HT-29 (cell line): ENCODE data around the gene TBC1D22A. TPM values are rescaled to one million over a fixed set of nuclear protein-coding genes. Genes with fewer than 3 reads are reported as not detected.

Source experiments
- DNase-seq: peaks from one replicate; pipeline ENCODE4 v3.0.0-alpha.2; 2015; ENCODE audit warnings: low spot score
- total RNA-seq: library from RNA; depleted of rRNA; stranded (reverse); fragments of >200 nt; shearing (Covaris generic); gene quantifications from 2 replicates; pipeline ENCODE4 v1.2.3, GENCODE V29; 2014

TBC1D22A gene
- total RNA-seq, 1 experiment from 2014 or later: 23.9 TPM

DNA sequence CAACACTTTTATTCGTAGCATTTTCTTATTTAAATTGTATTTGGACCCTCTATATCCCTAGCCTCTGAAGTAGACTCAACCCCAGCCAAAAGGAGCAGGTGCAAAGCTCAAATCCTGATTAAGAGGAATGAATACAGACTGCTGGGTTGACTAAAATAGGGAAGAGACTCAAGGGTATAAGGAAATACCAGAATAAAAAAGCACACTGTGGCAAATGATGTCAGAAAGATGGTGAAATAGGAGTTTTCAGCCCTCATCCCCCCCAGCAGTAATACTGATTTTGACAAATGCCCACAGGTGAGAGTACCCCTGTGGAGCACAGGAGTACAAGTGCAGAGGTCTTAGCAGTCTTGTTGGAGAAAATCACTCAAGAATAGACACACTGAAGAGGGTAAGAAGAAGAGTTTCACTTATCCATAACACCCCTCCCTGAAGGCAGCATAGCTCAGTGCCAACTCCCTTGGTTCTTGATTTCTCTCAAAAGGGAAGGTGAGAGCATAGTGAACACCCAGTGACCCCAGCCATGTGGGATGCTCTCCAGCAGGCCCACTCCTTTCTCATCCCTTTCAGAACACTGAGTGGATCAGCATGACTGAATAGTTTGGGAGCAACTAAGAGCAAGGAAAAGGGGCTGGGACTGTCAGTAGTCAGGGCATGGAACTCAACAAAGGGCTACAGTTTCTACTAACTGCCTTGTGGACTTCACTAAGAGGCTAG is 71.7 kb downstream of the TBC1D22A start:
- DNase-seq: no peak

DNA sequence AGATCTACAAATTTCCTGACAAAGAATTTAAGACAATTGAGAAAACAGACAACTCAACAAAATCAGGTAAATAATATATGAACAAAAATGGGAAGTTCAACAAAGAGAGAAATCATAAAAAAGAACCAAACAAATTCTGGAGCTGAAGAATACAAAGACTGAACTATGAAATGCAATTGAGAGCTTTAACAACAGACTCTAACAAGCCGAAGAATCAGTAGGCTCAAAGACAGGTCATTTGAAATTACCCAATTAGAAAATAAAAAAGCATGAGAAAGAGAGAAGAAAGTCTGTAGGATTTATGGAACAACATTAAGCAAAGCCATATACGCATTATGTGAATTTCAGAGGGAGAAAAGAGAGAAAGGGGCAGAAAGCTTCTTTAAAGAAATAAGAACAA is 72.8 kb downstream of the TBC1D22A start:
- DNase-seq: no peak

DNA sequence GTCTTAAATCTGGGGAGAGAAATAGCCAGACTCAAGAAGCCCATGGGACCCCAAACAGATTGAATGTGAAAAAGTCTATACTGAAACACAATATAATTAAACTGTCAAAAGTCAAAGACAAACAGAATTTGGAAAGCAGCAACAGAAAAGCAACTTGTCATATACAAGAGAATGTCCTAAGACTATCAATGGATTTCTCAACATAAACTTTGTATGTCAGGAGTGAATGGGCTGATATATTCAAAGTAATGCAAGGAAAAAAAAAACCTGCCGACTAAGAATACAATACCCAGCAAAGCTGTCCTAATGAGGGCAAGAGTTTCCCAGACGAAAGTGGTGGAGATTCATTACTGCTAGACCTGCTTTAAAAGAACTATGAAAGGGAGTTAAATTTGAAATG is 73.2 kb downstream of the TBC1D22A start:
- no peak for DNase-seq

DNA sequence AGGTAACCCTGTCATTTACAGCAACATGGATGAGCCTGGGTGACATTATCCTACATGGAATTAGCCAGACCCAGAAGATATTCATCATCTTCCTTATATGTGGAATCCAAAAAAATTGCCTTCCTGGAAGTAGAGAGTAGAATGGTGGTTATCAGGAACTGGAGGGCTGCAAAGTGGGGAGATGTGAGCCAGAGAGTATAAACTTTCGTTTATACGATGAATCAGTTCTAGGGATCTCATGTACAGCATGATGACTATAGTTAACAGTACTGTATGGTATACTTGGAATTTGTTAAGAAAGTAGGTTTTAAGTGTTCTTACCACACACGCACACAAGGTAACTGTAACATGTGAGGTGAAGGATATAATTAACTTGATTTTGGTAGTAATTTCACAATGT is 79.1 kb downstream of the TBC1D22A start:
- no peak for DNase-seq

DNA sequence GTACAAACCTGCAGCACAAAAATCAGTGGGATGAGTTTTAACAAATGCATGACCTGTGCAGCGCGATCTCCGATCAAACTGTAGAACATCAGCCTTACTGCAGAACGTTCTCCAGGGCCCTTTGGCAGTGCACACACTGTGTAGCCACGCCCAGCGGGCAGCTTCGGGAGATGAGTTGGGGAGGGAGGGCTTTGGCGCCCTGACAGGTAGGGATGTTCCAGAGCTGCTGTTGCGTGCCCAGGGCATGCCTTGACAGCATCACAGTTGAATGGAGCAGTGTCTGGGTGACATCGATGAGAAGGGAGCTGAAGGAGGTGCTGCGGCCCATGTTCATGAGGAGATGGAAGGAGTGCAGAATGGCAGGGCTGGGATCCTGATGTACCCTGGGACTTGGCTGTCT is 80.2 kb downstream of the TBC1D22A start:
- DNase-seq: no peak

DNA sequence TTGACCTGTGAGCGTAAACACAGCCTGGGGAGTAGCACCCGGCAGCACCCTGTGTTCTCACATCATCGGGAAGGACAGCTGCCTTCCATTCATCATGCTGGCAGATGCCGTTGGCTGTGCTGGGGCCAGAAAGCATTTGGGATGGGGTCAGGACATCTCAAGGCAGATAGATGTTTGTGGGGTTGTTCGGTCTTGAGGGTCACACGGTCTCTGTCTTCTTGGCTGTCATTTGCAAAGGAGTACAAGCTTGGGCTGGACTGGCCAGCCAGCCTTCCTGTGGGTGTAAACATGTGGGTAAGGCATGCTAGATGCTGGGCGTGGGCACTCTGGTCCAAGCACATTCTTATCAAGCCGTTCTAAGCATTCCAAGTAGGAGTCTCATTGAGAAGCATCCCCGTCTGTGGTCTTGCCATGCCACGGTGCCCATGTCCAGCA is 81.4 kb downstream of the TBC1D22A start:
- DNase-seq: no peak

DNA sequence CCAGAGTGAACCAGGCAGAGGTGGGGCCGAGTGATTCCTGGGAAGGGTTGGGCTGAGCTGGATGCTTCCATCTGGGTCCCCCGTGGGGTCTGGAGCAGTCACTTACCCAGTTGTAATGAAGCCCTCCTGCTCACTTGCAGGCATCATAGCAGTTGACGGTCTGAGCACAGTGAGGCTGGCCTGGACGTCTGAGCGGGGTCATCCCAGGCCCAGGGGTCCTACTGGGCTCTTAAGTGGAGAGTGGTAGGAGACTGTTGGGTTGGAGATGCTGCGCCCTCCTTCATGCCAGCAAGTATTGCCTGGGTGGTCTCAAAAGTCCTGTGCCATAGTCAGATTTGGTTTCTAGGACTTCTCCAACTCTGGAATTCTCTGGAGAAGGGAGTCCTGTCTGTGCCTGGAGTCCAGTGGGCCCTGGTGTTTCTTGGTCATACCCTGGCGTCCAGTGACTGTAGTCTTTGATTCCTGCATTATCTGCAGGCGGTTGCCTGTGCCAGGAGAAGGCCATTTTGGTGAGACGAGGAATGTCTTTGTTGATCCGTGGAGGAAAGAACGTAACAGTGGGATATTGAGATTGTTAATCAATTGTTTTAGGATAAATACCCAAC is 82.3 kb downstream of the TBC1D22A start:
- no peak for DNase-seq

DNA sequence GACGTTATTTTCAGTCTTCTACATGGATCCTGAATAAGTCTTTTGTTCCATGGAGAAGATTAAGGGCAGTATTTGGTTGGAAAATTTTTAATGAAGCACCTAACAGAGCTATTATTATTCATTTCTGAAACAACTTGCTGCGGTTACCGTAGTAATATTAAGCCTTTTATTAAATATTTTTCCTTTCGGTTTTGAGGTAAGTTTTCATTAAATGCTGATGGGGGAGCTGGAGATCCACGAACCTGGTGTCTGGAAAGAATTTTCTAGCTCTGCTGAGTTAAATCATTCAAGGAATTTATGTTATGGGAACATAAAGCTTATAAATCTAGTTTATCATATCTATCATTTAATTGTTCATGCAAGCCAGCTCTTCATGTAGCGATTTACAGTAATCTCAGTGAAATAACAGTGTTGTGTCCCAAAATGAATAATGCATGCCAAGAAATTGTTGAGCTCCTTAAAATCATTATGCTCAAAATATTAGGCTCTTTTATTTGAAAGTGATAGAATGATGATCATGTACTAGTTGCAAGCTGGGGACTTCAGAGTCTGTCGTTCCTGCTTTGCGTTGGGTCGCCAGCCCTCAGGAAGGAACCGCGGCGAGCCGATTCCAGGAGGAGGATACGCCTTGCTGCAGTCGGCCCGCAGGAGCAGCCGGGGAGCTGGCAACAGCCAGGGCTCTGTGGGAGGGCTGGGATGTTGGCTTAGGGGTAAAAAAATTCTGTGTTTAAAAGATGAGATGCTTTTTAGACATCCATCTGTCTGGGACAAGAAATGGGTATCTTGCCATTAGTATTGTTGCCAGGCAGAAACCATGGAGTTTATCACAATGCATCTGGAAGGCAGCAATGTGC is 83.1 kb downstream of the TBC1D22A start:
- no peak for DNase-seq

DNA sequence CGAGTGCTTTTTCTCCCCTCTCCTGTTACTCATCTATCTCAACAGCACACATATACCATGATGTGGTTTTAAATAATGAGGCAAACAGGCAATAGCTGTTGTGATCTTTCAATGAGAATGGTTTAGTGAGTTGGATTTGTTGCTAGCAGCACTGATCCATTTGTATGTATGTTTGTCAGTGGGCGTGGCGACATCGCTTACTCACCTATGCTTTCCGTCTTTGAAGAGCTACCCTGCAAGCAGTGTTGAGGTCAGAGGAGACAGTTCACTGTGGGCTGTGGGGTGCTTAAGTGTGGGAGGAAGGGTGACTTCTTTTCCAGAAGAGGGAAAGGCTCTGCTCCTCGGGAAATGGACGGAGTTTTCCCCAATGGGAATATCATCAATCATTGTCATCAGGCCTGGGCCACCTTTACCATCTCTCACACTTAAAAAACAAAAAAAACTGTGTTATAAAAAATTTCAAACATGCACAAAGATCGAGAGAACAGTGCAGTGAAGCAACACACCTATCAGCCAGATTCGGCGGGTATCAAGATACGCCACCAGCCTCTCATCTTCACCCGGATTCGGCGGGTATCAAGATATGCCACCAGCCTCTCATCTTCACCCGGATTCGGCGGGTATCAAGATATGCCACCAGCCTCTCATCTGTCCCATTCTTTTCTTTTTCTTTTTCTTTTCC is 83.8 kb downstream of the TBC1D22A start:
- no peak for DNase-seq

DNA sequence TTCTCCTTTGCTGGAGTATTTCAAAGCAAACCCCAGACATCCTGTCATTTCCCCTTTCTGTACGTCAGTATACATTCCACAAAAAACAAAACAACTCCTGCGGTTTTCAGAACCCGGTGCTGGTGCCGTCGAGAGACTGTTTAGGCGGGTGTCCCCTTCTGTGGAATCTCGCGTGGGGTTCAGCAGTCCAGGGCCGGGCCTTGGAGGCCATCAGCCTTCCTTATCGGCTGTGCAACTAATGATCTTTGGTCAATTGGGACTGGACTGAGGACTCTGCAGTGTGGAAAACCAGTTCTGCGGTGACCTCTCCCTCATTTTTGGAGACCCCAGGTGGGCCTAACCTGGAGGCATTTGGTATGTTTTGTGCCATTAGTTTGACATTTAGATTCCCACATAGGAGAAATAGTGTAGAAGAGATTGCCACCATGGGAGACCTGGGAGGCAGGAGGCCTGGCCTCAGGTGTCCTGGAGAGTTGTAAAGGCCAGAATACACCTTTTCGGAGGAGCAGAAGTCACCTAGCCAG is 84.4 kb downstream of the TBC1D22A start:
- DNase-seq: no peak

DNA sequence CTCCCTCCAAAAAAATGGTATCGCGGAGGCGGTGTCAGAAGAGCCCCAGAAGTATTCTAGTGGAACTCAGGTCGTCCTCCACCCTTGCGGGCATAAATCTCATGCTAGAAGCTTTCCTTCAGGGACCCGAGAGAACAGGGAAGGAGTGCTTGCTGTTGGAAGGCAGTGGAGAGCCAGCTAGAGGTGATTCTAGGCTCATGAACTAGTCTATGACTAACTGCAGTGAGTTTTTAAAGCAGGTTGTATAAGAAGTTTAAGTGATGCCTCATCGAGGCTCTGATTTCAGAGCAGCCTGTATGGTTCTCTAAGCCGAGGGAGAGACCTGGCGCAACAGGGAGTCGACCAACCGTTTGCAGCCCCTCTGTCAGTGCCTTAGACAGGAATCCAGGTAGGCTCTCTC is 85.7 kb downstream of the TBC1D22A start:
- no peak for DNase-seq

DNA sequence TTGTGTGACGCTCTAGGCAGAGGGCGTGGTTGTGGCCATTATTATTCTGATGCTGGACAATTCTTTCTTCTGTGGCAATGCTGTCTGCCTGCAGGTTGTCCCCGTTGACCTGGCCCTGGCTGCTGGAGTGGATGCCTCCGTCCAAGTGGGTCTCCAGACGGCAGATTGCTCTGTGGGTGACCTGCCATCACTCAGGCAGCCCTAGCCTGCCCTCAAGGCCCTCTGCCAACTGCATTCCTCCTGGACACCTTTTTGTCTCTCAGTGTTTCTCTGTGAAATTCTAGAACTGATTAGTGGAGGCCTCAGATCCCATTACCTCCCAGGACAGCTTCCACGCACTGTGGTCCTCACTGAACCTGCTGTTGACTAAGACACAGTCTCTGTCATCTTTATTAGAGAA is 86.7 kb downstream of the TBC1D22A start:
- no peak for DNase-seq

DNA sequence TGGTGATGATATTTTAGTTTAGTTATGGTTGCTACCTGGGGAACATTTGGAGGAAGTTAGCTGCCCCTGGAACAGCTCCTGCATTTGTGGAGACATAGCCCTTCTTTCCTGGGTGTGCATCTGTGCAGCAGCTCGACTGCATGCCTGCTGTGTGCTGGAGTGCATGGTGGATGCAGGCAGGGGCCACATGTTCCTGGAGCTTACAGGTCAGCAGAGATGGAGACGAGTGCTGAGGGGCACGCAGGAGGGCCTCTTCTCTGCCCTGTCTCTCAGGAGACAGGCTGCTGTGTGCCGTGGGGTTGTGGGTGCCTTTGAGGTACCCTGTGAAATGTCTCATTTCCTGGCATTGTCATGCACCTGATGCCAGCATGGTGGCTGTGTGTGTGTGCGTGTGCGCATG is 87.5 kb downstream of the TBC1D22A start:
- no peak for DNase-seq

DNA sequence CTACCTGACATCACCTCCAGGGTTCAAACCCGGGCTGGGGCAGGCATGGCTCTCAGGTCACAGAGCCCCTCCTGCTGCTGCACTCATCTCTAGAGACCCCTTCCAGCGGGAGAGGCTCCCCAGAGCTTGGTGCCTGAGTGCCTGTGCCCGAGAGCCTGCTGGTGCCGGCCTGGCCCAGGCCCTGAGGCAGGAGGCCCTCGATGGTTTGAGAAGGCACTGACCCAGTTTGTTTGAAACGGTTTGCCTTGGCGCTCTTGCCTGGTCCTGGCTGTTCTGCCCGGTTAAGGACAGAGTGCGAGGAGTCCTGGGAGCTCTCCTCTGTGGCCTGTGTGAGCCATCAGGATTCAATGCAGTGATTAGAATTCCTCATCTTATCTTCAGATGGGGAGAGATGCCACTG is 88.9 kb downstream of the TBC1D22A start:
- no peak for DNase-seq

DNA sequence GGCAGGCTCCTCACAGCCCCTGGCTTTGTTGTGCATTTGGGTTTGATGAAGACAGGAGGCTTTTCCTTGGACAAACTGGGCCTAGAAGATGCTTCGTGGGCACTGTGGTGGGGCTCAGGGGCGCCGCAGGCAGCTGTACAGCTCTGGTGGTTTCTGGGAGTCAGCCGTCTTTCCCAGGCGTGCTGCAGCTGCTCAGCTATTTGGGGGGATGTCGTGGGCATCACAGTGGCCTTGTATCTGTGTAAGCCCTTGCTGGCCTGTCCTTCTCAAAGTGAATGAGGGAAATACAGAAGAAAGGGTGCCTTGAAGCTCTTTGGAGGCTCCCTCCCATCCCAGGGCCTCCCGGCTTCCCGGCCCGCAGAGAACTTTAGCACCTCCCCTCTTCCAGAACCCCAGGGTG is 89.5 kb downstream of the TBC1D22A start:
- DNase-seq: no peak

DNA sequence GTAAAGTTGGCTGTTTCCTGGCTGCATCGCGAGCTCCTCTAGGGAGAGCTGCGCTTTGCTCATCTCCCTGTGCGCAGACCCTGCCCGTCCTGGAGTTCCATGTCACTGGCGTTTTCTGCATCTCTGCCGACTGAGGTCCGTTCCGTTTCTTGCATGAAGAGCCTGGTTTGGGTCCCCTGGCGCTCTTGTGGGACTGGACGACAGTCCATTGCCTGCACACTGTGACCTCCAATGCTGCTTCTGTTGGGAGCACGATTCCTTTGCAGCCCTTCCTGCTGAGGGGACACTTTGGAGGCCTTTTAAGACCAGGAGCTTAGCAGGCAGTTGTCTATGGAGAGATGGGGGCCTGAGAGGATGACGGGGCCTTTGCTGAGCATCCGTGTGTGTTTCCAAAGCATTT is 90.3 kb downstream of the TBC1D22A start:
- DNase-seq: no peak

DNA sequence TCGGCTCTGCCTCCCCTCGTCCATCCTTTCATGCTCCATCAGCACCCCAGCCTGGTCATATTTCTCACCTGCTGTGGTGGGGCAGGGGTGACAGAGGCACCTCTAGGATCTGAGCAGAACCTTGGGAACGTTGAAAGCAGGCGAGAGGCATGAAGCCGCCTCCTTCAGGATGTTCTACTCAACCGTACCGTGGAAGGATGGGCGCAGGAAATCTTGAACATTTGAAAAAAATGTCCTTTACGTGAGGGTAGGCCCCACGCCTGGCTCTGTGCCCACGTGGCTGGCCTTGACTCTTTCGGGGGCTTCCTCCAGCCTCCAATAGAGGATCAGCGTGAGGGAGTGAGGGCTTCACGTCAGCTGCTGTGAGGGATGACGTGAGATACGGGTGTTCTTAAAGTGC is 90.7 kb downstream of the TBC1D22A start:
- DNase-seq: no peak

DNA sequence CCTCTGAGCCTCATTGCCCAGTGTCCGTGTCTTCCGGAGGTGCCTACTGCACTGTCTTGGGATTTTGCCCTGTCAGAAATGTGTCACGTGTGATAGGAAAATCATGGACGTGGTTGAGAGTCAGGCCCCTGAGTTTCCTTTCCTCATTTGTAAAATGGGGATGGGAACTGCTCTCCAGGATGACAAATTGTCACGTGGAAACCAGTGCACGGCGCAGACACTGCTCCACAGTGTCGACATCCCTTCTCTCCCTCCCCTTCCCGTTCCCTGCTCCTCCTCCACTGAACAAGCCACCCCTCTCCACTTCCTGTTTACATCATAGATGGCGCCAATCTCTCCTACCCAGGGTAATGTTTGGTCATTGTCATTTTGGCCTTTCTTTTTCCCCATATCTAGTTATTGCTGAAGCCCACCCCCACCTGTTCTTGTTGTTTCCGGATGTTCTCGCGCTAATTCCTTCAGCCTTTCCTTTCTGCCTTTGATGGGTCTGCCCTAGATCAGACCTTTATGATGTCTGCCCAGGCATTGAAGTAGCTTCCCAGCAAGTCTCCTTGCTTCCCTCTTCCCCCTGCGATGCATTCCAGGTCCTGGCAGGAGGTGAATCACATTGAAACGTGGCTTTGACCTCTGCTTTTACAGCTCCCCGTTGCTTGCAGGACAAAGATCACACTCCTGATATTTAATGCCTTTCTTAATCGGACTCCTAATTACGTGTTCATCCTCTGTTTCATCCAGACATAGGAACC is 91.8 kb downstream of the TBC1D22A start:
- no peak for DNase-seq

DNA sequence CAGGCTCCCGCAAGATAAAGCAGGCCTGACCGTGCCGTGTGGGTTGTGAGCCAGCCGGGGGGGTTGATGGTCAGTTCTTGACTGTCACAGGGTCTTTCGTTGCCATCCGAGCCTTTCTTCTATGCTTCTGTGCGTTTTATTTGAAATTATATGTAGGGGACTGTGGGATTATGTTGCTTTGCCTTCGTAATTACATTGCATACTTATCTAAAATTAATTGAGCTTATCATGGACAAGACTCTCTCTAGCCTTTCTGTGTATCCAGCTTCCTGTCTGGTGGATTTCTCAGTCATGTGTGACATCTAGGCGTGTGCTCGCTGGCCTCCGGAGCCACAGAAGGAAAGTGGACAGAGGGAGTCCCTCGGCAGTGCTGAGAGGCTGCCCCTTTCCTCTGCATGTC is 93.2 kb downstream of the TBC1D22A start:
- DNase-seq: no peak

DNA sequence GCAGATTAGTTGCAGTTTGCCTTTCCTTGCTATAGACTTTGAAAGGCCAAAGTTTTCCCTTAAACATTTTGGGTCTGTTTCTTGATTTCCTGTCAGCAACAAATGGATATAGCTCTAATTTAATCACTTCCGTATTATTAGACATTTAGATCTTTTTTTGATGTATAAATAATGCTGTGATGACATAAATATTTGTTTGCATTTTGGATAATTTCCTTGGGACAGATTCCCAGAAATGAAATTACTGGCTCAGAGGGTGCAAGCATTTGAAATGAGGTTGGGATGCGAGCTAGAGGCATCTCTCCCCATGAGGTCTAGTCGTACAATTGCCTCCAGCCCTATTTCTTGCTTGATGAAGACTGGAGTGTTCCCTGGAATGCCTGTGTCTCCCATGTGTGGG is 94.2 kb downstream of the TBC1D22A start:
- DNase-seq: no peak
